K562 (cell line): ENCODE measurements around the gene ELF5. TPM values are rescaled to one million over a fixed set of nuclear protein-coding genes. Genes with fewer than 3 reads are reported as not detected.

ENCODE experiments used
- ATAC-seq: fragments of 200-7000 bp; cut with Tn5 transposase; 3 replicates; pipeline ENCODE4 v1.9.1; 2020; ENCODE audit warnings: moderate library complexity
- BruUV-seq: library from RNA; stranded (reverse); fragments of 400-500 nt; replicated peaks from 2 replicates; lab custom pipeline; 2021; lab: Mats Ljungman, UMichigan
- CTCF ChIA-PET: fragments of 300-600 bp; formaldehyde crosslinking; extraction: SDS; loops from one replicate; lab custom pipeline; 2021; ENCODE audit warnings: low intra/inter-chr PET ratio; lab: Yijun Ruan, JAX
- POLR2A ChIA-PET: fragments of 300-600, 350-650 bp; sonication (Branson Sonifier 250); formaldehyde crosslinking; extraction: SDS; loops from one replicate; lab custom pipeline; 2021; ENCODE audit warnings: antibody characterized with exemption, inconsistent platforms; lab: Yijun Ruan, JAX
- DNase-seq, 4 experiments: peaks; one replicate each; pipeline versions ENCODE4 v3.0.0 to v3.0.0-alpha.2; 2011 to 2018; ENCODE audit warnings: low spot score in 3 of 4, mixed read lengths in 3 of 4; ENCODE audit errors: extremely low read depth in 1 of 4
- FAIRE-seq: peaks from 2 replicates; lab custom pipeline; 2011; peaks lifted over from hg19 to GRCh38; lab: Jason Lieb, UNC
- H2AFZ ChIP-seq: 2 replicates; pipeline ENCODE4 v1.6.0; 2011; ENCODE audit warnings: low read depth, low read length, control low read depth, inconsistent platforms
- H3K27ac ChIP-seq: fragments of 200-600 bp; 3 replicates; pipeline ENCODE4 v1.8.0; 2011; ENCODE audit warnings: low read depth, mild to moderate bottlenecking, control low read depth, inconsistent platforms, low read length, moderate library complexity, mixed read lengths; ENCODE audit errors: extremely low read depth
- H3K27me3 ChIP-seq, 2 experiments: fragments of 300-600 bp in 1 of 2; 2 replicates in 1 of 2; 3 replicates in 1 of 2; pipeline versions ENCODE4 v1.6.0 to v1.8.0; 2011; ENCODE audit warnings: inconsistent platforms in 2 of 2, low read length in 2 of 2, mild to moderate bottlenecking in 1 of 2, mixed read lengths in 1 of 2, moderate library complexity in 1 of 2; ENCODE audit not compliant: control insufficient read depth in 2 of 2, insufficient read depth in 2 of 2
- H3K36me3 ChIP-seq: fragments of 300-600 bp; 3 replicates; pipeline ENCODE4 v1.8.0; 2011; ENCODE audit warnings: mild to moderate bottlenecking, low read length, inconsistent platforms; ENCODE audit not compliant: control insufficient read depth, insufficient read depth
- H3K4me1 ChIP-seq, 2 experiments: fragments of 200-600 bp in 1 of 2; replicated peaks in 1 of 2; 2 replicates in 1 of 2; 3 replicates in 1 of 2; pipeline versions ENCODE4 v1.5.1 to v1.8.0; 2011; ENCODE audit warnings: inconsistent platforms in 2 of 2, low read length in 2 of 2, mild to moderate bottlenecking in 1 of 2, mixed read lengths in 1 of 2, moderate library complexity in 1 of 2; ENCODE audit not compliant: control insufficient read depth in 2 of 2, insufficient read depth in 2 of 2
- H3K4me2 ChIP-seq: 2 replicates; pipeline ENCODE4 v1.6.1; 2011; ENCODE audit warnings: low read length, control low read depth, inconsistent platforms, mixed read lengths; ENCODE audit not compliant: insufficient read depth
- H3K4me3 ChIP-seq: fragments of 200-600 bp; sonication (generic), shearing (Covaris generic); 2 replicates; pipeline ENCODE4 v1.5.1; 2016; ENCODE audit warnings: control low read depth, inconsistent platforms
- H3K79me2 ChIP-seq: fragments of 200-600 bp; 3 replicates; pipeline ENCODE4 v1.8.0; 2011; ENCODE audit warnings: low read length, inconsistent platforms; ENCODE audit not compliant: control insufficient read depth, insufficient read depth
- H3K9ac ChIP-seq, 2 experiments: 2 replicates each; pipeline versions ENCODE4 v1.6.0 to v1.6.1; 2011; ENCODE audit warnings: low read depth in 2 of 2, low read length in 2 of 2, control low read depth in 1 of 2, inconsistent platforms in 1 of 2, mild to moderate bottlenecking in 1 of 2, mixed read lengths in 1 of 2; ENCODE audit not compliant: insufficient read depth in 1 of 2
- H3K9me1 ChIP-seq: one replicate; pipeline ENCODE4 v1.6.0; 2011; ENCODE audit warnings: inconsistent platforms, mild to moderate bottlenecking, low read length, moderate library complexity; ENCODE audit not compliant: control insufficient read depth, insufficient read depth
- H3K9me3 ChIP-seq: replicated peaks from 2 replicates; pipeline ENCODE4 v1.5.1; 2011; ENCODE audit warnings: low read depth, low read length, inconsistent platforms; ENCODE audit not compliant: control insufficient read depth, insufficient read depth
- H4K20me1 ChIP-seq: replicated peaks from 2 replicates; pipeline ENCODE4 v1.6.1; 2011; ENCODE audit warnings: low read length, inconsistent platforms, mixed read lengths; ENCODE audit not compliant: control insufficient read depth, insufficient read depth
- KAT7 ChIP-seq: sonication (generic); formaldehyde crosslinking; IDR thresholded peaks from 2 replicates; pipeline ENCODE4 v1.8.0; 2022; ENCODE audit warnings: missing genetic modification reagents, mild to moderate bottlenecking, borderline replicate concordance
- MEF2D ChIP-seq: conservative IDR thresholded peaks from 2 replicates; pipeline ENCODE4 v1.6.1; 2016; ENCODE audit warnings: low read depth, missing genetic modification characterization, missing compliant biosample characterization
- SPI1 ChIP-seq: IDR thresholded peaks from 2 replicates; pipeline ENCODE4 v1.6.1; 2011; ENCODE audit warnings: low read depth, low read length, control low read depth, borderline replicate concordance
- WGBS: fragments of 100-300 bp; shearing (Covaris generic); methylation state at CpG from one replicate; pipeline ENCODE4 v1.1.6; 2016; ENCODE audit warnings: low coverage, mixed read lengths; ENCODE audit not compliant: insufficient coverage; ENCODE audit errors: missing lambda C conversion rate; 5-methylcytosine and 5-hydroxymethylcytosine counted together
- in situ Hi-C: fragments of 300-500 bp; cut with MboI; formaldehyde crosslinking; loops from 4 replicates; pipeline ENCODE4 v1.15.0; 2018; ENCODE audit warnings: inconsistent platforms, mixed read lengths
- intact Hi-C: fragments of 100-400 bp; cut with micrococcal nuclease; formaldehyde crosslinking; loops from 2 replicates; pipeline ENCODE4 v1.14.2; 2022
- polyA plus RNA-seq, 8 experiments: library from polyadenylated mRNA; depleted of rRNA in 4 of 8; stranded (reverse) in 5 of 8; unstranded in 3 of 8; fragments of >200 nt; fragmentation: Nextera tagmentation in 2 of 8; fragmentation: Illumina TruSeq in 1 of 8; extraction: Ambion mirVana in 2 of 8; extraction: Trizol in 1 of 8; gene quantifications; 2 replicates each; pipeline versions ENCODE4 v1.2.1 to v1.2.3, GENCODE V29; 2011 to 2014; ENCODE audit warnings: inconsistent platforms in 1 of 8, missing spikeins in 1 of 8
- total RNA-seq, 7 experiments: library from RNA; depleted of rRNA in 6 of 7; stranded (reverse); fragments of >200 nt in 6 of 7; fragmentation: Illumina TruSeq in 2 of 7; extraction: Trizol in 2 of 7; gene quantifications; 2 replicates each; pipeline versions ENCODE4 v1.2.1 to v1.2.3, GENCODE V29; 2011 to 2021; ENCODE audit warnings: low replicate concordance in 1 of 7
- TF ChIP-seq, protein P1 (sequence below): fragments of 450-650 bp; IDR thresholded peaks from 2 replicates; pipeline ENCODE4 v1.6.1; 2017; ENCODE audit warnings: antibody characterized with exemption, mild to moderate bottlenecking
- TF ChIP-seq, protein P2 (sequence below): sonication (generic); formaldehyde crosslinking; IDR thresholded peaks from 2 replicates; pipeline ENCODE4 v1.8.1; 2022; ENCODE audit warnings: missing genetic modification reagents

Gene ELF5
- total and polyA plus RNA-seq, 9 of the 15 experiments (the other 6 are each of a cell fraction or from before 2014, with no cell fraction given): not detected

DNA sequence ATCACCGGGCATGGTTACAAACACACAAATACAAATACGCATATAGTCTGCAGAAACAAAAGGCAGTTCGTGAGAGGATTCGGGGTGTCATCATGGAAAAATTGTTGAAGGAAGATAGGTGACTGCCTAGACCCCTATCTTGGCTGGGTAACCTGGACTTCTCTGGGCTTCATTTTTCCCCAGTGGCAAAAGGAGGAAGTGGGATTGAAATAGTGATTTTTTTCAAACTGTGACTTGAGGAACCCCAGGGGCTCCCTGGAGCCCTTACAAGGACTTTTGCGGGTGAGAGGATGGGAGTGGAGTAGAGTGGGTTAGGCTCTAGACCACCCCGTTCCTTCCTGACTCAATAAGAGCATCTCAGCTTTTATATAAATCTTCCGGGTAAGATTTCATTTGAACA, 1.0 kb upstream of the ELF5 start:
- Histone ChIP-seq H3K4me3 (no peak overlapping the region), H3K9me3 (no peaks in the 10 kb centered on the region), H3K9ac (no peak overlapping the region), H2AFZ (0 out of 2 replicates have a peak overlapping the region, but pooled peaks have one; percentile 9), H3K27ac (no peak overlapping the region), H3K9me1 (no peaks in the 10 kb centered on the region), H3K4me2 (no peak overlapping the region; the same call in 1 of the 2 replicates), H3K4me1 (peaks cover 0 to 3% of the 10 kb centered on the region in 2 experiments; a peak in 1 of 5 replicates), H4K20me1 (no peaks in the 10 kb centered on the region), H3K36me3 (no peaks in the 10 kb centered on the region), H3K27me3 (peaks cover 0 to 6% of the 10 kb centered on the region in 2 experiments; a peak in 1 of 5 replicates), H3K79me2 (no peaks in the 10 kb centered on the region)
- WGBS: 40% methylated on average over 7 of the region's 7 CpGs
- ATAC-seq (no peak), FAIRE-seq (no peak), DNase-seq (no peak)
- BruUV-seq: no TSS peak
- intact Hi-C loops (loop anchor here (5.0 kb wide), 1 partner anchor 878 kb away; no protein-coding TSS in a partner anchor), in situ Hi-C loops (no loop called here)
- ChIA-PET POLR2A (no interaction called here), CTCF (no interaction called here)
- TF ChIP-seq SPI1 (peak; percentile 93), MEF2D (tag) (no peak), KAT7 (CRISPR knock-in tag) (no peak)
- TF ChIP-seq, protein P1, sequence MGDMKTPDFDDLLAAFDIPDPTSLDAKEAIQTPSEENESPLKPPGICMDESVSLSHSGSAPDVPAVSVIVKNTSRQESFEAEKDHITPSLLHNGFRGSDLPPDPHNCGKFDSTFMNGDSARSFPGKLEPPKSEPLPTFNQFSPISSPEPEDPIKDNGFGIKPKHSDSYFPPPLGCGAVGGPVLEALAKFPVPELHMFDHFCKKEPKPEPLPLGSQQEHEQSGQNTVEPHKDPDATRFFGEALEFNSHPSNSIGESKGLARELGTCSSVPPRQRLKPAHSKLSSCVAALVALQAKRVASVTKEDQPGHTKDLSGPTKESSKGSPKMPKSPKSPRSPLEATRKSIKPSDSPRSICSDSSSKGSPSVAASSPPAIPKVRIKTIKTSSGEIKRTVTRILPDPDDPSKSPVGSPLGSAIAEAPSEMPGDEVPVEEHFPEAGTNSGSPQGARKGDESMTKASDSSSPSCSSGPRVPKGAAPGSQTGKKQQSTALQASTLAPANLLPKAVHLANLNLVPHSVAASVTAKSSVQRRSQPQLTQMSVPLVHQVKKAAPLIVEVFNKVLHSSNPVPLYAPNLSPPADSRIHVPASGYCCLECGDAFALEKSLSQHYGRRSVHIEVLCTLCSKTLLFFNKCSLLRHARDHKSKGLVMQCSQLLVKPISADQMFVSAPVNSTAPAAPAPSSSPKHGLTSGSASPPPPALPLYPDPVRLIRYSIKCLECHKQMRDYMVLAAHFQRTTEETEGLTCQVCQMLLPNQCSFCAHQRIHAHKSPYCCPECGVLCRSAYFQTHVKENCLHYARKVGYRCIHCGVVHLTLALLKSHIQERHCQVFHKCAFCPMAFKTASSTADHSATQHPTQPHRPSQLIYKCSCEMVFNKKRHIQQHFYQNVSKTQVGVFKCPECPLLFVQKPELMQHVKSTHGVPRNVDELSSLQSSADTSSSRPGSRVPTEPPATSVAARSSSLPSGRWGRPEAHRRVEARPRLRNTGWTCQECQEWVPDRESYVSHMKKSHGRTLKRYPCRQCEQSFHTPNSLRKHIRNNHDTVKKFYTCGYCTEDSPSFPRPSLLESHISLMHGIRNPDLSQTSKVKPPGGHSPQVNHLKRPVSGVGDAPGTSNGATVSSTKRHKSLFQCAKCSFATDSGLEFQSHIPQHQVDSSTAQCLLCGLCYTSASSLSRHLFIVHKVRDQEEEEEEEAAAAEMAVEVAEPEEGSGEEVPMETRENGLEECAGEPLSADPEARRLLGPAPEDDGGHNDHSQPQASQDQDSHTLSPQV: no peak
- TF ChIP-seq, protein P2, sequence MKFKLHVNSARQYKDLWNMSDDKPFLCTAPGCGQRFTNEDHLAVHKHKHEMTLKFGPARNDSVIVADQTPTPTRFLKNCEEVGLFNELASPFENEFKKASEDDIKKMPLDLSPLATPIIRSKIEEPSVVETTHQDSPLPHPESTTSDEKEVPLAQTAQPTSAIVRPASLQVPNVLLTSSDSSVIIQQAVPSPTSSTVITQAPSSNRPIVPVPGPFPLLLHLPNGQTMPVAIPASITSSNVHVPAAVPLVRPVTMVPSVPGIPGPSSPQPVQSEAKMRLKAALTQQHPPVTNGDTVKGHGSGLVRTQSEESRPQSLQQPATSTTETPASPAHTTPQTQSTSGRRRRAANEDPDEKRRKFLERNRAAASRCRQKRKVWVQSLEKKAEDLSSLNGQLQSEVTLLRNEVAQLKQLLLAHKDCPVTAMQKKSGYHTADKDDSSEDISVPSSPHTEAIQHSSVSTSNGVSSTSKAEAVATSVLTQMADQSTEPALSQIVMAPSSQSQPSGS (CRISPR knock-in tag): no peak
